Upper lobe of left lung (tissue), 6 donors: ENCODE measurements around the gene MRO. TPM values are rescaled to one million over a fixed set of nuclear protein-coding genes. Genes with fewer than 3 reads are reported as not detected.

ENCODE experiments used
- ATAC-seq, 2 donors: fragments of 200-7000 bp; cut with Tn5 transposase; one replicate each; pipeline ENCODE4 v1.9.1; 2022; ENCODE audit warnings: mild to moderate bottlenecking in 2 of 2, moderate library complexity in 2 of 2; ENCODE audit not compliant: low FRiP score in 2 of 2
- DNase-seq, 2 donors: peaks; one replicate each; pipeline ENCODE4 v3.0.0-alpha.2; 2019 to 2020
- H3K27ac ChIP-seq, 4 donors: fragments of 200-600 bp; sonication (generic); one replicate each; pipeline ENCODE4 v1.5.1; 2016 to 2019
- H3K27me3 ChIP-seq, 4 donors: fragments of 200-600 bp; sonication (generic); one replicate each; pipeline ENCODE4 v1.5.1; 2017 to 2019
- H3K36me3 ChIP-seq, 4 donors: fragments of 200-600 bp; sonication (generic); one replicate each; pipeline ENCODE4 v1.5.1; 2016 to 2019
- H3K4me1 ChIP-seq, 4 donors: fragments of 200-600 bp; sonication (generic); one replicate each; pipeline ENCODE4 v1.5.1; 2018 to 2019
- H3K4me3 ChIP-seq, 4 donors: fragments of 200-600 bp; sonication (generic); one replicate each; pipeline ENCODE4 v1.5.1; 2017 to 2019; ENCODE audit warnings: mild to moderate bottlenecking in 2 of 4, moderate library complexity in 1 of 4
- H3K9me3 ChIP-seq, 4 donors: fragments of 200-600 bp; sonication (generic); one replicate each; pipeline ENCODE4 v1.5.1; 2018 to 2019
- EP300 ChIP-seq, 4 donors: sonication (generic); formaldehyde crosslinking; IDR thresholded peaks; one replicate each; pipeline ENCODE4 v1.5.1; 2017; ENCODE audit warnings: antibody characterized with exemption in 4 of 4, control low read depth in 2 of 4
- POLR2A ChIP-seq, 4 donors: fragments of 450-650 bp; IDR thresholded peaks; one replicate each; pipeline ENCODE4 v1.5.1; 2016 to 2017; ENCODE audit warnings: antibody characterized with exemption in 4 of 4, mild to moderate bottlenecking in 2 of 4
- POLR2AphosphoS5 ChIP-seq, 2 donors: sonication (generic); formaldehyde crosslinking; IDR thresholded peaks; one replicate each; pipeline ENCODE4 v1.5.1; 2017; ENCODE audit warnings: antibody characterized with exemption in 2 of 2
- WGBS, 2 donors: methylation state at CpG; one replicate each; pipeline ENCODE4 v1.1.5; 2017 to 2018; 5-methylcytosine and 5-hydroxymethylcytosine counted together
- total RNA-seq, 6 donors: library from RNA; depleted of rRNA in 4 of 6; stranded (reverse); fragments of >200 nt in 4 of 6; gene quantifications; one replicate each; pipeline versions ENCODE4 v1.1.0 to v1.2.1, GENCODE V29; 2016 to 2021
- TF ChIP-seq, protein P1 (sequence below), 6 experiments: fragments of 450-650 bp in 4 of 6; fragments of 200-600 bp in 2 of 6; sonication (generic) in 2 of 6; IDR thresholded peaks; one replicate each; pipeline ENCODE4 v1.5.1; 2016 to 2019; ENCODE audit warnings: antibody characterized with exemption in 6 of 6
- donor health status: DM: no; HTN: no; CAD: no; lungs with moderate emphysema.
- donor health status: DM: no; HTN: yes; CAD: no; lungs with severe emphysema.

MRO gene
- total RNA-seq, 6 donors from 2014 or later = 0.46 to 0.77 (median 0.71) TPM; not detected in 3

GRCh38 chr18:50847192-50847591, 27.4 kb upstream of the MRO start:
- Histone ChIP-seq H3K27me3 (no peaks in the 10 kb centered on the region), H3K27ac (no peak overlapping the region)
- 92 to 94% methylated on average over 4 of the region's 4 CpGs for WGBS, 2 donors

GRCh38 chr18:50844960-50845359, 25.1 kb upstream of the MRO start:
- H3K36me3 ChIP-seq = no peaks in the 10 kb centered on the region
- WGBS, 2 donors = 76 to 95% methylated on average over 3 of the region's 3 CpGs
- no peak for TF ChIP-seq POLR2A (IDR thresholded peaks at IDR 0.05)
- no peak for TF ChIP-seq POLR2AphosphoS5 (IDR thresholded peaks at IDR 0.05)
- TF ChIP-seq, protein P1, sequence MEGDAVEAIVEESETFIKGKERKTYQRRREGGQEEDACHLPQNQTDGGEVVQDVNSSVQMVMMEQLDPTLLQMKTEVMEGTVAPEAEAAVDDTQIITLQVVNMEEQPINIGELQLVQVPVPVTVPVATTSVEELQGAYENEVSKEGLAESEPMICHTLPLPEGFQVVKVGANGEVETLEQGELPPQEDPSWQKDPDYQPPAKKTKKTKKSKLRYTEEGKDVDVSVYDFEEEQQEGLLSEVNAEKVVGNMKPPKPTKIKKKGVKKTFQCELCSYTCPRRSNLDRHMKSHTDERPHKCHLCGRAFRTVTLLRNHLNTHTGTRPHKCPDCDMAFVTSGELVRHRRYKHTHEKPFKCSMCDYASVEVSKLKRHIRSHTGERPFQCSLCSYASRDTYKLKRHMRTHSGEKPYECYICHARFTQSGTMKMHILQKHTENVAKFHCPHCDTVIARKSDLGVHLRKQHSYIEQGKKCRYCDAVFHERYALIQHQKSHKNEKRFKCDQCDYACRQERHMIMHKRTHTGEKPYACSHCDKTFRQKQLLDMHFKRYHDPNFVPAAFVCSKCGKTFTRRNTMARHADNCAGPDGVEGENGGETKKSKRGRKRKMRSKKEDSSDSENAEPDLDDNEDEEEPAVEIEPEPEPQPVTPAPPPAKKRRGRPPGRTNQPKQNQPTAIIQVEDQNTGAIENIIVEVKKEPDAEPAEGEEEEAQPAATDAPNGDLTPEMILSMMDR (IDR thresholded peaks at IDR 0.05) = no peak
- TF ChIP-seq EP300 (IDR thresholded peaks at IDR 0.05) = no peak
- ATAC-seq (no peak), DNase-seq (no peak)
- H3K27ac ChIP-seq = no peak overlapping the region
- H3K9me3 ChIP-seq = no peaks in the 10 kb centered on the region
- H3K27me3 ChIP-seq = no peaks in the 10 kb centered on the region
- H3K4me3 ChIP-seq = no peak overlapping the region
- H3K4me1 ChIP-seq = no peaks in the 10 kb centered on the region

More at GRCh38 chr18:50847192-50847591, 27.4 kb upstream of the MRO start:
- Histone ChIP-seq H3K4me3 (no peak overlapping the region), H3K4me1 (no peaks in the 10 kb centered on the region), H3K9me3 (no peaks in the 10 kb centered on the region), H3K36me3 (no peaks in the 10 kb centered on the region)
- no peak for TF ChIP-seq POLR2A (IDR thresholded peaks at IDR 0.05)
- no peak for ATAC-seq
- DNase-seq = no peak

GRCh38 chr18:50844554-50844953, 24.7 kb upstream of the MRO start:
- 71 to 78% methylated on average over 6 of the region's 6 CpGs for WGBS, 2 donors
- Histone ChIP-seq H3K9me3 (no peaks in the 10 kb centered on the region), H3K36me3 (no peaks in the 10 kb centered on the region), H3K27me3 (no peaks in the 10 kb centered on the region), H3K4me1 (no peaks in the 10 kb centered on the region), H3K4me3 (no peak overlapping the region), H3K27ac (no peak overlapping the region)
- TF ChIP-seq EP300 (IDR thresholded peaks at IDR 0.05) (no peak), POLR2AphosphoS5 (IDR thresholded peaks at IDR 0.05) (no peak), POLR2A (IDR thresholded peaks at IDR 0.05) (no peak)
- TF ChIP-seq, protein P1 (IDR thresholded peaks at IDR 0.05) = no peak
- DNase-seq = no peak
- ATAC-seq = no peak

DNA sequence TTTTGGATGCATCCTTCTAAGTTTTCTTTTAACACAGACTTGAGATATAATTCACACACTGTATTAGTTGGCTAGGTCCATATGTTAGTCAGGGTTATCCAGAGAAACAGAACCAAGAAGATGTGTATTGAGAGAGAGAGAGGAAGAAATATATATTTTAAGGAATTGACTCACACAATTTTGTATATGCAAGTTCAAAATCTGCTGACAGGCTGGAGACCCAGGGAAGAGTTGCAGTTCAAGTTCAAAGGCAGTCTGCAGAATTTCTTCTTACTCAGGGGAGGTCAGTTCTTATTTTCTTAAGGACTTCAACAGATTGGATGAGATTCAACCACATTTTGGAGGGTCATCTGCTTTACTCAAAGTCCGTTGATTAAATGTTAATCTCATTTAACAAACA, 23.0 kb upstream of the MRO start:
- DNase-seq = no peak
- no peaks in the 10 kb centered on the region for H3K36me3 ChIP-seq
- H3K4me1 ChIP-seq = no peaks in the 10 kb centered on the region
- ATAC-seq = no peak
- H3K9me3 ChIP-seq = no peaks in the 10 kb centered on the region
- no peak overlapping the region for H3K27ac ChIP-seq
- 0 to 90% methylated on average over 1 of the region's 1 CpG for WGBS, 2 donors
- TF ChIP-seq POLR2AphosphoS5 (IDR thresholded peaks at IDR 0.05) = no peak
- TF ChIP-seq EP300 (IDR thresholded peaks at IDR 0.05) = no peak
- TF ChIP-seq, protein P1 (IDR thresholded peaks at IDR 0.05) = no peak
- TF ChIP-seq POLR2A (IDR thresholded peaks at IDR 0.05) = no peak
- H3K4me3 ChIP-seq = no peak overlapping the region
- no peaks in the 10 kb centered on the region for H3K27me3 ChIP-seq

- DNase-seq = no peak
- no peak for TF ChIP-seq POLR2A (IDR thresholded peaks at IDR 0.05)
- TF ChIP-seq EP300 (IDR thresholded peaks at IDR 0.05) = no peak
- no peak for TF ChIP-seq POLR2AphosphoS5 (IDR thresholded peaks at IDR 0.05)
- no peaks in the 10 kb centered on the region for H3K36me3 ChIP-seq
- no peak overlapping the region for H3K27ac ChIP-seq
- peaks cover 6 to 12% (median 11%) of the 10 kb centered on the region in 4 donors for H3K4me1 ChIP-seq
- no peaks in the 10 kb centered on the region for H3K27me3 ChIP-seq
- H3K9me3 ChIP-seq = no peaks in the 10 kb centered on the region
- ATAC-seq = no peak
- no peak overlapping the region for H3K4me3 ChIP-seq
- 63 to 65% methylated on average over 3 of the region's 3 CpGs for WGBS, 2 donors
These were observed 20.2 kb upstream of the MRO start for GRCh38 chr18:50839996-50840395.

- ATAC-seq (no peak), DNase-seq (no peak)
- no peaks in the 10 kb centered on the region for H3K27me3 ChIP-seq
- no peak overlapping the region for H3K4me3 ChIP-seq
- TF ChIP-seq POLR2AphosphoS5 (IDR thresholded peaks at IDR 0.05) (no peak), EP300 (IDR thresholded peaks at IDR 0.05) (no peak), POLR2A (IDR thresholded peaks at IDR 0.05) (no peak)
- TF ChIP-seq, protein P1 (IDR thresholded peaks at IDR 0.05) = no peak
- peaks cover 6 to 12% (median 11%) of the 10 kb centered on the region in 4 donors for H3K4me1 ChIP-seq
- no peak overlapping the region for H3K27ac ChIP-seq
- H3K9me3 ChIP-seq = no peaks in the 10 kb centered on the region
- 82 to 94% methylated on average over 2 of the region's 2 CpGs for whole genome bisulfite sequencing, 2 donors
- no peaks in the 10 kb centered on the region for H3K36me3 ChIP-seq
These were observed 19.5 kb upstream of the MRO start for GRCh38 chr18:50839341-50839740.
